Subcutaneous adipose tissue (tissue), 4 donors: ENCODE data around the gene HTR2B. TPM values are rescaled to one million over a fixed set of nuclear protein-coding genes. Genes with fewer than 3 reads are reported as not detected.

Experiments
- CTCF ChIP-seq: fragments of 450-650 bp; IDR thresholded peaks from one replicate; pipeline ENCODE4 v1.5.1; 2016; ENCODE audit warnings: low read depth, mild to moderate bottlenecking, control low read depth, antibody characterized with exemption, moderate library complexity
- total RNA-seq, 4 donors: library from RNA; depleted of rRNA; stranded (reverse); fragments of >200 nt; gene quantifications; one replicate each; pipeline ENCODE4 v1.1.0, GENCODE V29; 2016

Gene HTR2B
- total RNA-seq, 4 donors from 2014 or later, result 0.88 to 13.3 (median 1.4) TPM

- TF ChIP-seq CTCF, result no peak
These were observed 20.6 kb downstream of the HTR2B start for GRCh38 chr2:231104115-231104713.

- no peak for TF ChIP-seq CTCF
These were observed 22.1 kb downstream of the HTR2B start for GRCh38 chr2:231102772-231103171.

- TF ChIP-seq CTCF, result no peak
These were observed 23.9 kb downstream of the HTR2B start for GRCh38 chr2:231100990-231101389.

- no peak for TF ChIP-seq CTCF
These were observed 24.9 kb downstream of the HTR2B start for GRCh38 chr2:231099918-231100317.

GRCh38 chr2:231094736-231095346, 30.0 kb downstream of the HTR2B start:
- no peak for TF ChIP-seq CTCF

- TF ChIP-seq CTCF, result no peak
These were observed 30.9 kb downstream of the HTR2B start for GRCh38 chr2:231093933-231094332.

GRCh38 chr2:231088754-231089153, 36.1 kb downstream of the HTR2B start:
- no peak for TF ChIP-seq CTCF
